GM12864 (cell line): ENCODE data around the gene RAPGEF4.

Experiments used
- DNase-seq: peaks from one replicate; pipeline ENCODE4 v3.0.0-alpha.2; 2011; ENCODE audit warnings: low read depth
- H3K4me3 ChIP-seq: 2 replicates; pipeline ENCODE4 v1.5.1; 2011; ENCODE audit warnings: mild to moderate bottlenecking, low read depth, low read length, control low read depth
- CTCF ChIP-seq: IDR thresholded peaks from 2 replicates; pipeline ENCODE4 v1.5.1; 2011; ENCODE audit warnings: low read depth, mild to moderate bottlenecking, moderate library complexity, low read length, control low read depth, inconsistent platforms; ENCODE audit errors: missing control alignments

RAPGEF4 gene

GRCh38 chr2:172955587-172955986 lies 219.9 kb downstream of the RAPGEF4 start:
- no peak for DNase-seq
- no peak for TF ChIP-seq CTCF
- no peak overlapping the region for H3K4me3 ChIP-seq

- no peak for DNase-seq
- TF ChIP-seq CTCF = no peak
- no peak overlapping the region for H3K4me3 ChIP-seq
Measured at GRCh38 chr2:172957734-172958133, 222.1 kb downstream of the RAPGEF4 start.

- no peak for DNase-seq
- H3K4me3 ChIP-seq = no peak overlapping the region
- TF ChIP-seq CTCF = no peak
Measured at GRCh38 chr2:172962082-172962481, 226.4 kb downstream of the RAPGEF4 start.

GRCh38 chr2:172962824-172963223 lies 227.2 kb downstream of the RAPGEF4 start:
- H3K4me3 ChIP-seq = no peak overlapping the region
- TF ChIP-seq CTCF = no peak
- no peak for DNase-seq

GRCh38 chr2:172964511-172965139 lies 229.0 kb downstream of the RAPGEF4 start:
- DNase-seq = no peak
- H3K4me3 ChIP-seq = no peak overlapping the region
- TF ChIP-seq CTCF = no peak

- DNase-seq = no peak
- TF ChIP-seq CTCF = no peak
- no peak overlapping the region for H3K4me3 ChIP-seq
Measured at GRCh38 chr2:172965433-172966212, 230.0 kb downstream of the RAPGEF4 start.
